Measurements from ENCODE around the gene PMEPA1. TPM values are rescaled to one million over a fixed set of nuclear protein-coding genes. Genes with fewer than 3 reads are reported as not detected.

The PMEPA1 gene
- total RNA-seq, 4 donors from 2014 or later, result 9.6 to 47.5 (median 18.9) TPM

- Histone ChIP-seq H3K27ac (no peak overlapping the region), H3K4me1 (peaks cover 0 to 68% (median 10%) of the 10 kb centered on the region in 3 donors), H3K4me3 (no peak overlapping the region), H3K9me3 (no peaks in the 10 kb centered on the region), H3K27me3 (no peaks in the 10 kb centered on the region), H3K36me3 (no peaks in the 10 kb centered on the region)
- ATAC-seq, result no peak
- TF ChIP-seq CTCF (IDR thresholded peaks at IDR 0.05), result no peak
- TF ChIP-seq EP300 (IDR thresholded peaks at IDR 0.05), result no peak
- no peak for TF ChIP-seq POLR2A (IDR thresholded peaks at IDR 0.05)
- TF ChIP-seq POLR2AphosphoS5 (IDR thresholded peaks at IDR 0.05), result no peak
- WGBS, 2 donors (ENCODE audit: low coverage in 1 of 2), result 54 to 69% methylated on average over 4 to 5 of the region's 5 CpGs
These were observed 32.2 kb downstream of the PMEPA1 start for GRCh38 chr20:57677584-57677982.

DNA sequence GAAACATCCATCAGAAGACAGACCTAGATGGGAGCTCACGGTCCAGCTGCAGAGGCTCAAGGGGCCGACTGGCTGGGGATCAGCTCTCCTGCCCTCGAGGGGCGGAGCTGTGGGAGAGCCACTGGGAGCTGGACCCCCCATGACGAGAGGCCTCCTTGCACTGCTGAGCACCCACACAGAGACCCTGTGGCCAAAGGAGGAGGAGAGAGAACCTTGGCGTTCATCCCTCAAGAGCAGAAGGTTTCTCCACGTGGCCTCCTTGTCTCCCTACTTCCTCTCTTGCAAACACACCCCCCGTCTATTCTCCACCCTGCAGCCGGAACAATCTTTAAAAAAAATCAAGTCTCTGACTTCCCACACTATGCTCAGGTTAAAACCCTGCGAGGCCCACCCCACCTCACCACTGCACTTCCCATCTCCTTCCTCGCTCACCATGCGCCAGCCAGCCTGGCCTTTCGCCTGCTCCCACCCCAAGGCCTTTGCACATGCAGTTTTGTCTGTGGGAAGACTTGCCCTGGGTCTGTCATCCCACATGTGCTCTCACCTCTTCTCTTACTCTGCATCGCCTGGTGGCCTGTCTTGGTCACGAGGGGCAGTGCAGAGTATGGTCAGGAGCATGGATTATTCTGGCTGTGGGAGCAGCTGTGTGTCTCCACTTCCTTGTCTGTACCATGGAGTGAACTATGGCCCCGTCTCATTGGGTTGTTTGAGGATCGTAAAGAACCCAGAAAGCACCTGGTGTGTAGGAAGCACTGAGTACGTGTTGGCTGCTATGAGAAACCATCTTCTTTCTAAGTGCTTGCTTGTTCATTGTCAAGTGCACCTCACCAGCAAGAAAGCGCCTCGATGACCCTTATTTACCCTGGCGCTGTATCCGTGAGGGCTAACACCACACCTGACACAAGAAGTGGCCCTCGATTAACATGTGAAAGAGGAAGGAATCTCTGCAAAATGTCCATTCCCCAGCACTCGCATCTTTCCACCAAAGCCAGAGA is 32.9 kb downstream of the PMEPA1 start:
- peaks cover 0 to 68% (median 10%) of the 10 kb centered on the region in 3 donors for H3K4me1 ChIP-seq
- no peak for ATAC-seq
- TF ChIP-seq POLR2A (IDR thresholded peaks at IDR 0.05), result no peak
- TF ChIP-seq EP300 (IDR thresholded peaks at IDR 0.05), result no peak
- TF ChIP-seq POLR2AphosphoS5 (IDR thresholded peaks at IDR 0.05), result no peak
- no peak for TF ChIP-seq CTCF (IDR thresholded peaks at IDR 0.05)
- H3K36me3 ChIP-seq, result no peaks in the 10 kb centered on the region
- H3K9me3 ChIP-seq, result no peaks in the 10 kb centered on the region
- no peak overlapping the region for H3K27ac ChIP-seq
- no peak overlapping the region for H3K4me3 ChIP-seq
- no peaks in the 10 kb centered on the region for H3K27me3 ChIP-seq
- 70 to 85% methylated on average over 11 to 22 of the region's 24 CpGs for WGBS, 2 donors (ENCODE audit: low coverage in 1 of 2)

- Histone ChIP-seq H3K9me3 (no peaks in the 10 kb centered on the region), H3K27ac (peak overlapping the region in 2 of 4 donors; percentile 10 to 39), H3K4me3 (no peak overlapping the region), H3K36me3 (no peaks in the 10 kb centered on the region), H3K4me1 (peaks cover 0 to 63% (median 10%) of the 10 kb centered on the region in 3 donors), H3K27me3 (no peaks in the 10 kb centered on the region)
- no peak for ATAC-seq
- 45 to 71% methylated on average over 9 of the region's 12 CpGs for WGBS, 2 donors (ENCODE audit: low coverage in 1 of 2)
- TF ChIP-seq CTCF (IDR thresholded peaks at IDR 0.05) (no peak), POLR2AphosphoS5 (IDR thresholded peaks at IDR 0.05) (no peak), POLR2A (IDR thresholded peaks at IDR 0.05) (no peak), EP300 (IDR thresholded peaks at IDR 0.05) (no peak)
These were observed 34.0 kb downstream of the PMEPA1 start for GRCh38 chr20:57675773-57676172.

- Histone ChIP-seq H3K36me3 (no peaks in the 10 kb centered on the region), H3K9me3 (no peaks in the 10 kb centered on the region), H3K4me3 (no peak overlapping the region), H3K27me3 (no peaks in the 10 kb centered on the region), H3K27ac (no peak overlapping the region), H3K4me1 (peaks cover 0 to 57% (median 10%) of the 10 kb centered on the region in 3 donors)
- no peak for ATAC-seq
- 77 to 89% methylated on average over 4 to 7 of the region's 17 CpGs for WGBS, 2 donors (ENCODE audit: low coverage in 1 of 2)
- TF ChIP-seq CTCF (IDR thresholded peaks at IDR 0.05) (no peak), POLR2AphosphoS5 (IDR thresholded peaks at IDR 0.05) (no peak)
These were observed 36.8 kb downstream of the PMEPA1 start for GRCh38 chr20:57672953-57673575.
